ENCODE measurements around the gene CDCA8.
"Not testable (repeated sequence)": the region's sequence is repeated elsewhere in the genome, so short reads cannot be mapped to it uniquely, and the experiment has no call there.

The CDCA8 gene

DNA sequence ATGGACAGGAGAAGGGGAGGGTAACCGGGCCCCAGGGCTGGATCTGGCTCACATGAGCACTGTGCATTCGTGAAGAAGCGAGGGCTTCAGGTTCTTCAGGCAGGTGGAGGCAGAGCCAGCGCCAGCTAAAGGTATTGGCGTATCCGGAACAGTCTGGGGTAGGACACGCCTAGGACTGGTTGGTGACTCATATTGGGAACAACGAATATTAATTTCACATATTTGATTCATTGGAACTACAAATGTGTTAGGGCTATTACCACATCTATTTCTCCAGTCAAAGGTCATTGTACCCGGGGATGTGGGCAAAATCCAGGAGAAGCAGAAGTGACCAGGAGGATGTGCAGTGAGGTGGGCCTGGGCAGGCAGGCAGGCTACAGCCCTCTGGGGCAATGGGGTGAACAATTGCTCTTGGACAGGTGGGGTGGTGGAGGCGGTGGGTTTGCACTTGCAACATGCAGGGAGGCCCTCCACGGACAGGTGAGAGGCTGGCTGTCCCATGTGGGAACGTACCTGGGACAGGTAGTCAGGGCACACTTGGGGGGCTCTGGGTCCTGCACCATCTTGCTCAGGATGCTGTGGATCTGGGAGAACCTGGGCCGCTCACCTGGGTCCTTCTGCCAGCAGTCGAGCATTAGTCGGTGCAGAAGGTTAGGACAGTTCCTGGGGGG is 26.7 kb downstream of the CDCA8 start:
- no peak for DNase-seq

DNA sequence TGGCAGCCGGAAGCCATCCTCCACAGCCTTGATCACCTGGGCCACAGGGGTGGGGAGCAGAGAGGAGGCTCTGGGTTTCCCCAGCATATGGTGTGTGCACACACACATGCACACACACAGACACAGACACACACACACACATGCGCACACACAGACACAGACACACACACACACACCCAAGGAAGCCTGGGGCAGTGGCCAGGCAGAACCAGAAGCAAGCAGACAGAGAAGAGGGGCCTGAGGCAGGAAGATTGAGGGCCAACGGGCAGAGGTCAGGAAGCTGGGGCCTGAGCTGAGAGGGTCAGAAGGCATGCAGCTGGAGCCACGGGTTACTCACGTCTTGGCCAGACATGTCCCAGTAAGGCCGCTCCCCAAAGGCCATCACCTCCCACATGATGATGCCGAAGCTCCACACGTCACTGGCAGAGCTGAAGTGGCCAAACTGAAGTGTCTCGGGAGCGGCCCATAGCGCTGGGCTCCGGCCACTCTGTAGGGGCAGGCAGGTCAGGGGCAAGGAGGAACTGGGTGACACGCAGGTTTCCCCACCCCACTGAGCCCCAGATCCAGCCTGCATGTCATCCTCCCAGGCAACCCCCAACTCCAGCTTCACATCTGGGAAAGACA is 27.4 kb downstream of the CDCA8 start:
- DNase-seq = no peak

DNA sequence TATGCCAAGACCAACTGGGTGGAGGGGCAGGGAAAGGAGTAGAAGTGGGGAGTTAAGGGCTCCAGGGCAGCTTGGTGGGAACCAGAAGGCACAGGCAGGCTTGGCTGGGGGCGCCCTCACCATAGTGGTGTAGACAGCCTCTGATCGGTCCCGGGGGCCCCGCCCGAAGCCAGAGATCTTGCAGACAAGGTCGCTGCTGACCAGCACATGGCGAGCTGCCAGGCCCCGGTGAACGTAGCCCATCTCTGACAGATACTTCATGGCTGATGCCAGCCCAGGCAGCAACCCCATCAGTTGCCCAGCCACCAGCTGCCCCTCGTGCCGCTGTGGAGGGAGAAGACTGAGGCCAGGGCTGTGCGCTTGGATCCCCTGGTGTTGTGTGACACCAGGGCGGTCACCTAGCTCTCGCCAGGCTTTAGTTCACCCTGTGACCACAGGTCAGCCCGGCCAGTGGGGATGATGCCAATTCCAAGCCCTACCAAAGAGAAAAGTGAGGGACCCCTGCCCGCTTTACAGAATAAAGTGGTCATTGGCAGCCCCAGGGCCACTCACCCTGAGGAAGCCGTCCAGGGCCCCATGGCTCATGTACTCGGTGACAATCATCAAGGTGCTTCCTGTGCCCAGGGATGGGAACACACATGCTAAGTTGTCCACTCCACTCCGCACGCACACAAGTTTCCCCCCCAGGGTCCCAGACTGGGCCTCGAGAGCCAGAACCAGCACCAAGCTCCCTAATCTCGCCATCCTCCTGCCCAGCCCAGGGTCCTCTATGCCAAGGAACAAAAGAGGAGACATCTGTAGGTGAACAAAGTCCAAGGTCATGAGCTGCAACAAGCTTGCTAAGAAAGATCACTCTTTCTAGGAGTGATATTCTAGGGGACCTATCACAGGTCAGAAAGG is 28.2 kb downstream of the CDCA8 start:
- DNase-seq = no peak

DNA sequence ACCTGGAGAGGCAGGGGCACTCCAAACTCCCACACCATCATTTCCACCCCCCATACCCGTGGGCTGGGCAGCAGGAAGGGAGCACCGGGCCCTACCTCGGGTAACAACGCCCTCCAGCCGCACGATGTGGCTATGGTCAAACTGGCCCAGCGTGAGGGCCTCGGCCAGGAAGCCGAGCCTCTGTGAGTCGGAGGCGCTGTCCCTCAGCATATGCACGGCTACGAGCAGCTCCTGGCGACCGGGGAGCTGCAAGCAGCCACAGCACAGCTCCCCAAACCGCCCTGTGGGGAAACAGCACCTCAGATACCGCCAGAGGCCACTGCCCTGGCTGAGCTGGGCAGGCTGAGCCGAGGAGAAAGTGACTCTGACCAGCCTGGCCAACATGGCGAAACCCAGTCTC is 29.2 kb downstream of the CDCA8 start:
- DNase-seq = no peak

DNA sequence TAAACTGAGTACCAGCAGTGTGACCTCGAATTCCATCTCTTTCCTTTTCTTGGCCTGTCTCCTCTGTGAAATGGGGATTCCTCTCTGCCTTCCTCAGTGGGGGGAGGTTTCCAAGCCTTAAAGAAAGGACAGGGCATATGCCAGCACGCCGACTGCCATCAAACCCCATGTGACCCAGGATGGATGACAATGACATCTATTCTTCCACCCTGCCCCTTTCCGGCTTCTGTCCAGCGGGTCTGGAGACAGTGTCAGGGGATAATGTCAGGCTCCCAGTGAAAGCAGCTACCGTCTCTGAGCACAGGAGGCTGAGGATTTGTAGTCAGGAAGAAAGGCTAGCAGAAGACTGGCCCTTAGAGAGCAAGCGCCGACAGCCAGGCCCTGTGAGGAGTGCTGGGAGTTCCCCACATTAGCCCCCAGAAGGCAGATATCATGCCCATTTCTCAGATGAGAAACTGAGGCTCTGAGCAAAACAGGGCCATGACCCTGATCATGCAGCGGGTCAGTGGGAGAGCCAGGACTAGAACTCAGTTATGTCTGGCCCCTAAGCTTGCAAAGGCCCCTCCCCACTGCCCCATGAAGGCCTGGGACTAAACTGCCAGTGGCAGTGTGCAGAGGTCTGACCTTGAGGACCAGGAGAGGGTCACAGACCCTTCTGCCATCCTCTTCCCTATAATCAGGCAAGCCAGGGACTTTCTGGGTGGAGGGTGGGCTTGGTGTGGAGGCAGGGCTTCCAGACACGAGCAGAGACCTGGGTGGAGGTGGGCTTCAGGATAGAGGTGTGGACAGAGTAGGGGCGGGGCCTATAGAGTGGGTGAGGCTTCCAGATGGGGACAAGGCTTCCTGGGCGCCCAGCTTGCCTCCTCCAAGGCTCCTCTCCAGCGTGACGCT is 30.1 kb downstream of the CDCA8 start:
- no peak for DNase-seq

DNA sequence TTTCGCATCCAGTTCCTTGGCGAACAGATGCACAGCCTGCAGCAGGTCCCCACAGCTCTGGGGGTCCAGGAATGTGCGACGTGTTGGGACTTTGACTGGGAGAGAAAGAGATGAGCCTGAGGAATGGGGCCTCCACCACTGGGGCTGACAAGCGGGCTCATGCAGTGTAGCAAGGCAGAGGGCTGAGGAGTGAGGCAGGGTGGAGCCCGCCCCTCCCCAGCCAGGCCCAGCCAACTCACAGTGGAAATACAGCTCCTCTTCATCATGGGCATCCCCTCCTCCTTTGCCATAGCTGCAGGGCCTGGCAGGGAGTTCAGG is 30.7 kb downstream of the CDCA8 start:
- DNase-seq = no peak

DNA sequence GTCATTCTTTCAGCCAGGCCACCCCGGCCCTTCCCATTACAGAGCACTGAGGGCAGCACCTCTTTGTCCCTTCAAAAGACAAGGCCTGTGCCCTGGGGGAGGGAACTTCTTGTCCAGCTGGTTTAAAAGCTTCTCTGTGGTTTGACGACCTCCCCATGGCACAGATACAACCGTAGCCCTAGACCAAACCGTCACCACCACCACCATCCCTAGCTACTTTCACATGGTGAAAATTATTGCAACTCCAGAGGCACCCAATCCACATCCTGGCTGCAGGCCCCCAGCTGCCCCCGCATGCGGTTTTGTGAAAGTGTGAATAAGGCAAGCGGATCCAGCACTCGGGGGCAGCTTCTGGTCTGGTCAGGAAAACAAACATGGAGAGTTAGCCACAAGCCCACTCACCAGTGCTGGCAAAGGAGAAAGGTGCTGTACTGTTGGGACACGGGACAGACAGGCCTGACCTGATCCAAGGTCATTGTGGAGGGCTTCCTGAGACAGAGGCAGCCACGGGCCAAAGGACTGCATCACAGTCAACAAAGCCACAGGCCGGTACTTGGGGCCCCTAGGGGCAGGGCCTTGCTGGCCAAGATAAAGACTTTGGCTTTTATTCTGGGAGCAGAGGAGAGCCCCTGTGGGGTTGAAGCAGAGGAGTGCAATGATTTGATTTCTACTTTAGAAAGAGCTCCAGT is 31.2 kb downstream of the CDCA8 start:
- DNase-seq = no peak

DNA sequence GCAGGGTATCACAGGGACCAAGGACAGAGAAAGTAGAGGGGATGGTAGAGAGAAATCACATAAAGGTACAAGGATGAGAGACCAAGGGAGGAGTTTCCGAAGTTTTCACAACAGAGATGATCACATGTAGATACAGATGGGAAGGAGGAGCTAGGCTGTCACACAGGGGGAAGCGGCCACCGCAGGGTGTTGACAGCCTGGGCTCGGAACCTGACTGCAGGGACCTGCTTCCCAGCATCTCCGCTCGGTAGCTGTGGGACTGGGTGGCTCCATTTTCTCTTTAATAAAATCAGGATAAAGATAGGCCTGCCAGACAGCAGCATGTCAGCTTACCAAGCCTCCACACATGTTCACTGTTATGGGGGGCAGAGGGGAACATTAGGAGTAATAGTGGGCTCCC is 32.3 kb downstream of the CDCA8 start:
- no peak for DNase-seq

DNA sequence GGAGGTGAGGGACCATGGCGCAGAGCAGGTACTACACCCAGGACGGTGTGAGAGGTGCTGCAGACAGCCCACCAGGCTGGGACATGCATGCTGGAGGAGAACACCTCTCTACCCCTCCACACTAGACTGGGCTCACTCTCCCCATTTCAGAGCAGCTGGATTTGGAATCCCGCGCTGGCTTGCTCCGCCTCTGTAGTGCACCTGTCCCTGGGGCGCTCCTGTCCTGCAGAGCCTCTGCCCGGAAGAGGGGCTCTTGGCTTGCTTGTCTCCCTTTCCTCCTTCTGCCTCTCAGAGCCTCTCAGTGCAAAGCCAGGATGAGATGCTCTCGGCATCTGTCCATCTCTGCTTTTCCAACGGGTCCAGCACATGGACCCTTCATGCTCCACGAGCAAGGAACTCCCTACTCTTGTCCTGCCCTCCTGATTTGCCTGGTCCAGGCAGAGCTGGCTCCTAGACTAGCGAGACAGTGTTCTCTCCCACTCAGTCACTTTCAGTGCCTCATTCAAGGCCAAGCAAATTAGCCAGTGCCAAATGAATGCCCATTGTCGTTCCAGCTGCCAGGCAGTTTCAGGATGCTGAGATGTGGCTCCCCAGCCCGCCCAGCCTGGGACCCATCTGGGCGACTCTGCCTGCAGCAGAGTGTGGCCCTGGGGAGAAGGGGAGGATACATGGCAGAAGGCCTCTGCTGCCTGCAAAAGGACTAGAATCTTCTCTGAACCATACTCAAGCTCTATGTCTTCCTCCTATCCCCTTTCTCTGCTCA is 33.7 kb downstream of the CDCA8 start:
- DNase-seq = no peak

DNA sequence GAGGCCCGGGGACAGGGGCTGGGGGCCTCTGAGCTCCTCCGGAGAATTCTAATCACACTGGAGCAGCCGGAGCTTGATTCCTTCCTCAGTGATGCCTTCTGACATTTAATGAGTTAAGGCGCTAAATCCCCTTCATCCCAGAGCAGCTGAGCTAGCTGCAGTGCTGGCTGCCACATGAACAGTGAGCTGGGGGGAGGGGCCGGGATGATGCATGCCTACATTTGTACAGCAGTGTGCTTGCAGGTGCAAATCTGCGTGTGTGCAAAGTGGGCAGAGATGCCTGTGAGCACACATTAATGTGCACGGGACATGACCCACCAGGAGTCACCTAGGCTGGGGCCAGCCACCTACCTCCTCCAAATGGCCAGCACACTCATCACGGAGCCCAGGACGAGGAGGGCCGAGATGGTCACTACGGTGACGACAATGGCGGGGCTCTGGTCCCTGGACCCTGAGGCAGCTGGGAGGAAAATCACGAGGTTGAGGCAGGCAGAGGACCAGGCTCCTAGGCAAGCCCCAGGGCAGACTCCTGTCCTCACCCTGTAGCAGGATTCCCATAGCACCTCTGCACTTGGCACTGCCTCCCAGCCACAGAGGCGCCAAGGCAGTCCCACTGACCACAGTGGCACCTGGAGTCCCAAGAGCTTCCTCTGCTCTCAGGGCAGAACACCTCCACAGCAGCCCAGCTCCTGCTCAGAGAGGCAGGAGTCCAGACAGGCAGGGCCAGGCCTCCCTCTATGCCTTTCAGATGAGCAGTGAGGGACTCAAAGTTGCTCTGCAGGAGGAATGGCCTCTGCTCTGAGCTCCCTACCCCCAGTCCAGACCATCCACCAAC is 34.7 kb downstream of the CDCA8 start:
- DNase-seq = no peak

DNA sequence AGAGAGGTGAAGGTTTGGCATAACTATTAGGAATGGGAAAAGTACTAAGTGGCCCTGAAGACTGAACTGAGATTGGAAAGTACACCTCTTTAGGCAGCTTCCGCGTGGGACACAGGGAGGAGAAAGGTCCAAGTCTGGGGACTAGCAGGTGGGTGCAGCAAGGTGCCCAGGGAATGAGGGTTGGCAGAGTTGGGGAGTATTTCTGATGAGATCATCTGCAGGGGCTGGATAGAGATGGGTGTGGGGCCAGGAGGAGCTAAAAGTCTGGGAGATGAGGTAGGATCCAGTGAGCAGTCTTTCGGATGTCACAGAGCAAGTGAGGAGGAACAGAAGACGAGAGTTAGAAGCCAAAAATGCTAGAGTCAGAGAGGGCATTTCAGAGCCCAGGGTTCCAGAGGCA is 36.1 kb downstream of the CDCA8 start:
- DNase-seq = no peak

DNA sequence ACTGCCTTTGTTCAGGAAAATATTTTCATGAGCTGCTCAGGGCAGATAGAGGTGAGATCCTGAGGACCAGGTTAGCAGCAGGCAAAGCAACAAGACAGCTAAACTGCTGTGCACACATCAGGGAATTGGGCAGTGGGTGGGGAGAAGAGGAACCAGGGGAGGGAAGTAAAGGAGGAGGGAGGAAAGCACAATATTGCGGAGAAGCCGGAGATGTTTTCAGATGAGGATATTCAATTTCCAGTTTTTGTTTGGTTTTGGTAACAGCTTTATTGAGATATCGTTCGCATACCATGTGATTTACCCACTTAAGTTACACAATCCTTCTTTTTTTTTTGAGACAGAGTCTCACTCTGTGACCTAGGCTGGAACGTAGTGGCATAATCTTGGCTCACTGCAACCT is 38.1 kb downstream of the CDCA8 start:
- no peak for DNase-seq

DNA sequence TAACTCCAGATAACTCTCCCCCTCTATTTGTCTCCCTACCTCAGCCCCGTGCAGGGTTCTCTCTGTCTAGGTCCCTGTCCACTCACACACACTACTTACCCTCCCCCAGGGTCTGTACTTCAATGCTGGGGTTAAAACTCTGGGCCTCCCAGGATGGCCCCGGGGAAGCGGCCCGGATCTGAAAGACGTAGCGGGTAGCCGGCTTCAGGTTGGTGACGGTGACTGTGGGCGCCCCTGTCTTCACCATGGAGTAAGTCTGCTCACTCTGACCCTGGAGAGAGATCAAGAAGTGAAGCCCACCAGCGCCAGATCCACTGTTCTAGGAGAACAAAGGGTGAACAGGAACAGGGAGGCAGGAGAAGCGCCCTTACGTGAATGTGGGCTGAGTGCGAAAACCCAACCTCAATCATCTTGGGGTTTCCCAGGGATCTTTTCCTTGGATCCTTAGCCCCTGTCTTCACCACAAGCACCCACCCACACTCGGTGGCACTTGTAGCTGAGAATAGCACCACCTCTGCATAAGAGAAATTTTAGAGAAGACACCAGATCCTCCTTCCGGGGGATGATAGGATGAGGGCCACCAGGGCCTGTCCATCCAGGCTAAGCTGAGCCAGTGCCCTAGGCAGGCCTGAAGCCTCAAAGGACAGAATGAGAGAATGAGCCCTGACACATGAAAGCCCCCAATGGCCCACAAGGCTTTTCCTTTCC is 39.1 kb downstream of the CDCA8 start:
- DNase-seq = no peak

DNA sequence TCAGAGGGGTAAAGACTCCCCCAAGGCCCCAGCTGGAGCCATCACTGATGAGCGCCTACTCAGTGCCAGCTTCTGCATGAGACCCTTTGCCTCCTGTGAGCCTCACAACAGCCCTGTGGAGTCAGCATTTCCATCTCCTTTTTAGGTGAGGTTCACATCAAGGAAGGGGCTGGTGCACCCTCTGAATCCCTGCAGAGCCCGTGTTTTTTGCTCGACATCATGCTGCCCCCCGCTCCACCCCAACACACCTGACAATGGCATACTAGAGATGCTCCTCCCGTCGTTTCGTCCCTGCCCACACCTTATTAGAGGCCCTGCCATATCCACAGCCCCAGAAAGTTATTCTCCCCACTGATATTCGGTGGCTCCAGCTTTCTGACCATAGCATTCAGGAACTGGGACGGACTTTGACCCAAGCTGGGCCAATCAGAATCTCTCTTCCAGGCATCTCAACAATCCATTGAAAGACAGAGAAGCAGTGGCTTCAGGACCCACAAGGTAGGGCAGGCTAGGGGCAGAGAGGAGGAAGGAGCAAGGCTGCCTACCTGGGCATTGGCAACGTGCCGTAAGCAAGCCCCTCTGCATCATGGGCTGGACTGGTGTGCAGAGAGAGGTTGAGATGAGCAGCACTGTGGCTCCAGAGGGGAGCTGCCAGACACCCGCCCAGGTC is 39.9 kb downstream of the CDCA8 start:
- no peak for DNase-seq

DNA sequence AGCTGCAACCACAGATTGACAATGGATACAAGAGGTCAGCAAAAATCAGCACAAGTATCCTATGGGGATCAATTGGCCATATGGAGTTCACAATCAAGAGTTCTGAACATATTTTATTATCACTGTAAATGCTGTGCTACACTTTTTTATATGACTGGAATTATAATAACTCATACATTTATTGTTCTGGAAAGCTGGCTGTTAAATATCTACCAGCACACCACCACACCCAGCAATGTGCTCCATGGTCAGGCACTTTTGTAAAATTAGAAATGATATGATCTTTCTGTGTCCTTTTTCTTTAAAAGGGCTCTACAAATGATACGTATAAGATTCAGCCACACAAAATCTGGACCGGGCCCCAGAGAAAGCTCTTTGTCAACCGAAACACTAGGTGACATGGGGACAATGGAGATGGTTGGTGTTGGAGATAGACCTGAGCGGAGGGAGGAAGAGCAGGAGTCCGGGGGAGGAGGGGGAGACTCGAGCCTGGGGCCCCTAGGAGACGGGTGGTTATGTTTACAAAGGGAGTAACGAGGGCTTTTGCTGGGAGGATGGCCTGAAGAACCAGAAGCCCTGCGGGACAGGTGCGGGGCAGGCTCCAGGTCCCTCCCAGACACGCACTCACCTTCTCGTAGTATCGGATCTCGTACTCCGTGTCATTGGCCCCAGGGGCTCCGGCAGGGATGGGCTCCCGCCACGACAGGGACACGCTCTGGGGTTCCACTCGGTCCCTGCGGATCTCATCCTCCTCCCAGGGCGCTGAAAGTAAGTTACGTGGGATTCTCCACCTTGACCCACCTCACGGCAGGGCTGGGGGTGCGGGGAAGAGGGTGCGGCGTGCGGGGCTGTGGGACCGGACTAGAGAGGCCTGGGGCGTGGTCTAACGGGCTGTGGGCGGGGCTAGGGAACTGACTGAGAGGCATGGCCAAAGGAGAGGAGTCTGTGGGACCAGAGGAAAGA is 42.6 kb downstream of the CDCA8 start:
- DNase-seq = no peak

DNA sequence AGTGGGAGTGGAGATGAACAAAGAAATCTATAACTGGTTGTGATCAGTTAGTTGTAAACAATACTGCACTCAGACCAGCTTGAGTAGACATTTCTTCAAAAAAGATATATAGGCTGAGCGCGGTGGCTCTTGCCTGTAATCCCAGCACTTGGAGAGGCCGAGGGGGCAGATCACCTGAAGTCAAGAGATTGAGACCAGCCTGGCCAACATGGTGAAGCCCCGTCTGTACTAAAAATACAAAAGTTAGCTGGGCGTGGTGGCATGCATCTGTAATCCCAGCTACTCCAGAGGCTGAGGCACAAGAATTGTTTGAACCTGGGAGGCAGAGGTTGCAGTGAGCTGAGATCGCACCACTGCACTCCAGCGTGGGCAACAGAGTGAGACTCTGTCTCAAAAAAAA is 45.7 kb downstream of the CDCA8 start:
- DNase-seq = not testable (repeated sequence)

DNA sequence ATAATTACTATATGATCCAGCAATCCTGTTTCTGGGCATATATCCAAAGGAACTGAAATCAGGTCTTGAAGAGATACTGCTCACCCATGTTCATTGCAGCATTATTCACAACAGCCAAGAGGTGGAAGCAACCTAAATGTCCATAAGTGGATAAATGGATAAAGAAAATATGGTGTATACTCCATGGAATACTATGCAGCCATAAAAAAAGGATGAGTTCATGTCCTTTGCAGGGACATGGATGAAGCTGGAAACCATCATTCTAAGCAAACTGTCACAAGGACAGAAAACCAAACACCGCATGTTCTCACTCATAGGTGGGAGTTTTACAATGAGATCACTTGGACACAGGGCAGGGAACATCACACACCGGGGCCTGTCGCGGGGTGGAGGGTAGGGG is 46.3 kb downstream of the CDCA8 start:
- not testable (repeated sequence) for DNase-seq

DNA sequence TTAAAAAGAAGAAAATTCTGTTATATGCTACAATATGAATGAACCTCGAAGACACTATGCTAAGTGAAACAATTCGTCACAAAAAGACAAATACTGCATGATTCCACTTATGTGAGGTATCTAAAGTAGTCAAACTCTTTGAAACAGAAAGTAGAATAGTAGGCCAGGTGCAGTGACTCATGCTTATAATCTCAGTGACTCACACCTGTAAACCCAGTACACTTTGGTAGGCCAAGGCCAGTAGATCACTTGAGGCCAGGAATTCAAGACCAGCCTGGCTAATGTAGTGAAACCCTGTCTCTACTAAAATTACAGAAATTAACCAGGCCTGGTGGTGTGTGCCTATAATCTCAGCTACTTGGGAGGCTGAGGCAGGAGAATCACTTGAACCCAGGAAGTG is 46.9 kb downstream of the CDCA8 start:
- no peak for DNase-seq
